Activated CD4-positive, alpha-beta T cell treated with anti-CD3 and anti-CD28 coated beads for 1 hour (primary cell): ENCODE measurements around the gene NTRK1.

Experiments used
- DNase-seq: peaks from one replicate; pipeline ENCODE4 v3.0.0-alpha.2; 2020

The NTRK1 gene

GRCh38 chr1:156899956-156900718 is 39.5 kb downstream of the NTRK1 start:
- DNase-seq = no peak

GRCh38 chr1:156900896-156901589 is 40.4 kb downstream of the NTRK1 start:
- no peak for DNase-seq

- no peak for DNase-seq
These were observed 40.9 kb downstream of the NTRK1 start for GRCh38 chr1:156901590-156901900.

- DNase-seq = no peak
These were observed 41.6 kb downstream of the NTRK1 start for GRCh38 chr1:156901966-156902915.

GRCh38 chr1:156903328-156904091 is 42.8 kb downstream of the NTRK1 start:
- DNase-seq = no peak

GRCh38 chr1:156904187-156904959 is 43.7 kb downstream of the NTRK1 start:
- no peak for DNase-seq

- no peak for DNase-seq
These were observed 44.5 kb downstream of the NTRK1 start for GRCh38 chr1:156905176-156905575.

- no peak for DNase-seq
These were observed 45.0 kb downstream of the NTRK1 start for GRCh38 chr1:156905651-156906050.

- DNase-seq = no peak
These were observed 45.7 kb downstream of the NTRK1 start for GRCh38 chr1:156906206-156906906.

GRCh38 chr1:156908541-156908940 is 47.9 kb downstream of the NTRK1 start:
- no peak for DNase-seq

GRCh38 chr1:156908955-156909354 is 48.3 kb downstream of the NTRK1 start:
- DNase-seq = no peak

- no peak for DNase-seq
These were observed 49.0 kb downstream of the NTRK1 start for GRCh38 chr1:156909671-156910070.

GRCh38 chr1:156910309-156910782 is 49.7 kb downstream of the NTRK1 start:
- peak; percentile 28 for DNase-seq

GRCh38 chr1:156911577-156912298 is 51.1 kb downstream of the NTRK1 start:
- no peak for DNase-seq

GRCh38 chr1:156912310-156912709 is 51.6 kb downstream of the NTRK1 start:
- DNase-seq = no peak

- no peak for DNase-seq
These were observed 52.5 kb downstream of the NTRK1 start for GRCh38 chr1:156912861-156913808.

GRCh38 chr1:156913809-156914387 is 53.2 kb downstream of the NTRK1 start:
- no peak for DNase-seq

GRCh38 chr1:156914440-156914856 is 53.8 kb downstream of the NTRK1 start:
- no peak for DNase-seq
